Liver (tissue), 3 donors: ENCODE data around the gene CDC42BPB.

Source experiments
- FOXA1 ChIP-seq: IDR thresholded peaks from 2 replicates; pipeline ENCODE4 v1.6.1; 2016; ENCODE audit warnings: antibody characterized with exemption
- JUND ChIP-seq, 2 donors: IDR thresholded peaks; 2 replicates each; pipeline ENCODE4 v1.6.1; 2016; ENCODE audit warnings: antibody characterized with exemption in 2 of 2
- RXRA ChIP-seq, 2 donors: IDR thresholded peaks; 2 replicates each; pipeline ENCODE4 v1.6.1; 2017 to 2018; ENCODE audit warnings: antibody characterized with exemption in 2 of 2, mild to moderate bottlenecking in 1 of 2
- TAF1 ChIP-seq: conservative IDR thresholded peaks from 2 replicates; pipeline ENCODE4 v1.6.1; 2016; ENCODE audit warnings: antibody characterized with exemption, mild to moderate bottlenecking
- TF ChIP-seq, protein P1 (sequence below): fragments of 150-350 bp; IDR thresholded peaks from 2 replicates; pipeline ENCODE4 v1.5.1; 2017; ENCODE audit warnings: improper control_type of control experiment, low read depth, low read length; ENCODE audit not compliant: missing input control
- TF ChIP-seq, protein P2 (sequence below): IDR thresholded peaks from 2 replicates; pipeline ENCODE4 v1.6.1; 2016; ENCODE audit warnings: antibody characterized with exemption
- donor health status: healthy.
- donor health status: healthy.

DNA sequence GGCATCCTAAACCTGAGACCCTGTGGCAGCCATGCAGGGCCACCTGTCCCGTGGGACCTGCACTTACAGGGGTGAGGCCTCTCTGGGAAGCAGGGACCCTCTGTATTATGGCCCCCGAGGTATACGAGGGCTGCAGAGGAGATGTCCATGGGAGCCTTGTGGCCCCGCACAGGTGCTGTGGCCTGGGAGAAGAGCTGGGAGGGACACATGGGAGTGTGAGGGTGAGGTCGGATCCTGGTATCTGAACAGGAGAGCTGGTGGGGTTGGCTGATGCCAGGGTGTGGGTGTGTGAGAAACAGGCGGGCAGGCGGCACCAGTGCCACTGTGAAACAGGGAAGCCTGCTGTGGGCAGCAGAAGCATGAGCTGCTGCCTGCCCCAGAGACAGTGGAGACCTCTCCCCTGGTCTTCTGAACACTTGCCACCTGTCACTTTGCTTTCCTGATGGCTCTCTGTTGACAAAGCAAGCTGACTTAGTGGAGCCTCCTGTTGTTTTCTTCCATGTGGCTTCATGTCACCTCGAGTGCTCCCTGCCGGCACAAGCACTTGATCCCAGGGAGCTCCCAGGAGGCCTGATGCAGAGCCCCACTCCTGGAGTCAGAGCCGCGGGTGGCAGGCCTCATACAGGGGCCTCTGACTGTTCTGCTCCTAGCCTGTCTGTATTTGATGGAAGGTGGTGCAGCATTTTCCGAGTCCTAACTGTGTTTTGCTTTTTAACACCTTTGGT is 154.7 kb downstream of the CDC42BPB start:
- TF ChIP-seq, protein P1, sequence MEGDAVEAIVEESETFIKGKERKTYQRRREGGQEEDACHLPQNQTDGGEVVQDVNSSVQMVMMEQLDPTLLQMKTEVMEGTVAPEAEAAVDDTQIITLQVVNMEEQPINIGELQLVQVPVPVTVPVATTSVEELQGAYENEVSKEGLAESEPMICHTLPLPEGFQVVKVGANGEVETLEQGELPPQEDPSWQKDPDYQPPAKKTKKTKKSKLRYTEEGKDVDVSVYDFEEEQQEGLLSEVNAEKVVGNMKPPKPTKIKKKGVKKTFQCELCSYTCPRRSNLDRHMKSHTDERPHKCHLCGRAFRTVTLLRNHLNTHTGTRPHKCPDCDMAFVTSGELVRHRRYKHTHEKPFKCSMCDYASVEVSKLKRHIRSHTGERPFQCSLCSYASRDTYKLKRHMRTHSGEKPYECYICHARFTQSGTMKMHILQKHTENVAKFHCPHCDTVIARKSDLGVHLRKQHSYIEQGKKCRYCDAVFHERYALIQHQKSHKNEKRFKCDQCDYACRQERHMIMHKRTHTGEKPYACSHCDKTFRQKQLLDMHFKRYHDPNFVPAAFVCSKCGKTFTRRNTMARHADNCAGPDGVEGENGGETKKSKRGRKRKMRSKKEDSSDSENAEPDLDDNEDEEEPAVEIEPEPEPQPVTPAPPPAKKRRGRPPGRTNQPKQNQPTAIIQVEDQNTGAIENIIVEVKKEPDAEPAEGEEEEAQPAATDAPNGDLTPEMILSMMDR = no peak
- TF ChIP-seq, protein P2, sequence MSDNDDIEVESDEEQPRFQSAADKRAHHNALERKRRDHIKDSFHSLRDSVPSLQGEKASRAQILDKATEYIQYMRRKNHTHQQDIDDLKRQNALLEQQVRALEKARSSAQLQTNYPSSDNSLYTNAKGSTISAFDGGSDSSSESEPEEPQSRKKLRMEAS = no peak
- TF ChIP-seq JUND (IDR thresholded peaks at IDR 0.05) (no peak), TAF1 (no peak), RXRA (IDR thresholded peaks at IDR 0.05) (no peak), FOXA1 (no peak)
